Endothelial cell of umbilical vein (primary cell): ENCODE results near the gene CNTNAP2. TPM values are rescaled to one million over a fixed set of nuclear protein-coding genes. Genes with fewer than 3 reads are reported as not detected.

Experiments used
- BruUV-seq: library from RNA; stranded (reverse); fragments of 400-500 nt; replicated peaks from 2 replicates; lab custom pipeline; 2021; lab: Mats Ljungman, UMichigan
- CTCF ChIA-PET: fragments of 300-600, 350-600 bp; sonication (Branson Sonifier 250); formaldehyde crosslinking; loops from one replicate; lab custom pipeline; 2021; ENCODE audit warnings: antibody characterized with exemption, inconsistent platforms; lab: Charles Lee
- POLR2A ChIA-PET: fragments of 300-600, 350-600 bp; sonication (Branson Sonifier 250); formaldehyde crosslinking; loops from one replicate; lab custom pipeline; 2021; ENCODE audit warnings: antibody characterized with exemption, inconsistent platforms; lab: Charles Lee
- DNase-seq: peaks from one replicate; pipeline ENCODE4 v3.0.0-alpha.2; 2011; ENCODE audit warnings: low read depth, low spot score
- FAIRE-seq: peaks from 2 replicates; lab custom pipeline; 2011; peaks lifted over from hg19 to GRCh38; lab: Jason Lieb, UNC
- H2AFZ ChIP-seq: 2 replicates; pipeline ENCODE4 v1.6.0; 2012; ENCODE audit warnings: low read depth, low read length, control low read depth, inconsistent platforms
- H3K27ac ChIP-seq: 2 replicates; pipeline ENCODE4 v1.5.1; 2011; ENCODE audit warnings: low read depth, mild to moderate bottlenecking, control low read depth, low read length, moderate library complexity; ENCODE audit not compliant: insufficient read depth
- H3K27me3 ChIP-seq, 2 experiments: 2 replicates each; pipeline versions ENCODE4 v1.6.0 to v1.6.1; 2011; ENCODE audit warnings: low read length in 2 of 2, mixed read lengths in 1 of 2; ENCODE audit not compliant: control insufficient read depth in 2 of 2, insufficient read depth in 2 of 2
- H3K36me3 ChIP-seq, 2 experiments: 2 replicates in 1 of 2; 3 replicates in 1 of 2; pipeline ENCODE4 v1.5.1; 2011; ENCODE audit warnings: low read length in 2 of 2, mild to moderate bottlenecking in 1 of 2, moderate library complexity in 1 of 2; ENCODE audit not compliant: control insufficient read depth in 2 of 2, insufficient read depth in 2 of 2; ENCODE audit errors: extremely low read depth in 1 of 2
- H3K4me1 ChIP-seq: 3 replicates; pipeline ENCODE4 v1.5.1; 2011; ENCODE audit warnings: mild to moderate bottlenecking, low read length; ENCODE audit not compliant: control insufficient read depth, insufficient read depth; ENCODE audit errors: extremely low read depth
- H3K4me2 ChIP-seq: 2 replicates; pipeline ENCODE4 v1.6.1; 2011; ENCODE audit warnings: low read length, control low read depth, mixed read lengths; ENCODE audit not compliant: insufficient read depth
- H3K4me3 ChIP-seq, 3 experiments: fragments of 200-600 bp in 1 of 3; sonication (generic), shearing (Covaris generic) in 1 of 3; replicated peaks in 1 of 3; 2 replicates each; pipeline ENCODE4 v1.5.1; 2011 to 2016; ENCODE audit warnings: control low read depth in 3 of 3, low read length in 3 of 3, mild to moderate bottlenecking in 2 of 3, inconsistent platforms in 1 of 3, low read depth in 1 of 3, moderate library complexity in 1 of 3; ENCODE audit not compliant: insufficient read depth in 1 of 3
- H3K79me2 ChIP-seq: 2 replicates; pipeline ENCODE4 v1.6.0; 2012; ENCODE audit warnings: low read length, inconsistent platforms; ENCODE audit not compliant: control insufficient read depth, insufficient read depth
- H3K9ac ChIP-seq: replicated peaks from 2 replicates; pipeline ENCODE3; 2011; ENCODE audit warnings: low read length, control low read depth; ENCODE audit not compliant: insufficient read depth; ENCODE audit errors: extremely low read depth
- H3K9me1 ChIP-seq: replicated peaks from 3 replicates; pipeline ENCODE4 v1.6.0; 2011; ENCODE audit warnings: mild to moderate bottlenecking, low read length; ENCODE audit not compliant: control insufficient read depth, insufficient read depth; ENCODE audit errors: extremely low read depth
- H3K9me3 ChIP-seq: replicated peaks from 2 replicates; pipeline ENCODE4 v1.5.1; 2012; ENCODE audit warnings: low read length, inconsistent platforms; ENCODE audit not compliant: control insufficient read depth, insufficient read depth
- H4K20me1 ChIP-seq: replicated peaks from 2 replicates; pipeline ENCODE3; 2011; ENCODE audit warnings: mild to moderate bottlenecking, low read length; ENCODE audit not compliant: control insufficient read depth, insufficient read depth; ENCODE audit errors: extremely low read depth
- CTCF ChIP-seq, 2 donors: IDR thresholded peaks; 1 replicate in 1 of 2; 2 replicates in 1 of 2; pipeline ENCODE4 v1.5.1; 2011; ENCODE audit warnings: low read length in 2 of 2, mild to moderate bottlenecking in 2 of 2, moderate library complexity in 2 of 2, control low read depth in 1 of 2, inconsistent platforms in 1 of 2, low read depth in 1 of 2; ENCODE audit not compliant: insufficient read depth in 1 of 2; ENCODE audit errors: extremely low read depth in 1 of 2
- EZH2 ChIP-seq: IDR thresholded peaks from 2 replicates; pipeline ENCODE4 v1.6.1; 2012; ENCODE audit warnings: borderline replicate concordance, low read depth, mild to moderate bottlenecking, moderate library complexity, low read length, inconsistent platforms; ENCODE audit not compliant: severe bottlenecking
- FOS ChIP-seq: IDR thresholded peaks from 2 replicates; pipeline ENCODE4 v1.6.1; 2011; ENCODE audit warnings: mild to moderate bottlenecking, low read length, moderate library complexity, borderline replicate concordance; ENCODE audit not compliant: insufficient read depth
- GATA2 ChIP-seq: IDR thresholded peaks from 2 replicates; pipeline ENCODE4 v1.7.0; 2011; ENCODE audit warnings: low read depth, mild to moderate bottlenecking, moderate library complexity, mixed read lengths, low read length; ENCODE audit not compliant: insufficient read length, insufficient read depth
- JUN ChIP-seq: IDR thresholded peaks from 2 replicates; pipeline ENCODE4 v1.6.1; 2011; ENCODE audit warnings: borderline replicate concordance, low read depth; ENCODE audit not compliant: insufficient read length, insufficient read depth
- MAX ChIP-seq: IDR thresholded peaks from 2 replicates; pipeline ENCODE4 v1.6.1; 2011; ENCODE audit not compliant: insufficient read depth, insufficient read length
- MYC ChIP-seq: IDR thresholded peaks from one replicate; pipeline ENCODE4 v1.6.1; 2011; ENCODE audit warnings: mild to moderate bottlenecking, low read depth, low read length
- POLR2A ChIP-seq: IDR thresholded peaks from 2 replicates; pipeline ENCODE4 v1.6.1; 2012; ENCODE audit warnings: low read depth, mild to moderate bottlenecking, control low read depth, low read length
- POLR2AphosphoS5 ChIP-seq: IDR thresholded peaks from 2 replicates; pipeline ENCODE4 v1.6.1; 2012; ENCODE audit warnings: low read depth, mild to moderate bottlenecking, control low read depth, low read length, moderate library complexity; ENCODE audit not compliant: insufficient read depth
- dilution Hi-C: fragments of 300-500 bp; cut with MboI; formaldehyde crosslinking; loops from one replicate; pipeline ENCODE4 v1.15.0; 2019; ENCODE audit warnings: low sequenced_read_pairs; ENCODE audit not compliant: extremely low pct_ligation_motif_present
- intact Hi-C: fragments of 100-400 bp; cut with micrococcal nuclease; formaldehyde crosslinking; loops from one replicate; pipeline ENCODE4 v1.10.0; 2022
- polyA plus RNA-seq, 4 experiments: library from polyadenylated mRNA; depleted of rRNA in 3 of 4; stranded (reverse) in 3 of 4; unstranded in 1 of 4; fragments of >200 nt; gene quantifications; 2 replicates each; pipeline versions ENCODE4 v1.2.1 to v1.2.3, GENCODE V29; 2011 to 2012; ENCODE audit warnings: missing spikeins in 1 of 4
- total RNA-seq: library from RNA; stranded (reverse); gene quantifications from 2 replicates; pipeline ENCODE4 v1.2.3, GENCODE V29; 2021

CNTNAP2 gene
- total and polyA plus RNA-seq, 2 donors (not counting 3 experiments of a cell fraction or from before 2014, with no cell fraction given) = not detected

GRCh38 chr7:146433501-146433900 lies 316.9 kb downstream of the CNTNAP2 start:
- Histone ChIP-seq H3K4me3 (no peak overlapping the region), H2AFZ (no peak overlapping the region), H3K9me1 (no peaks in the 10 kb centered on the region), H3K27ac (no peak overlapping the region), H3K36me3 (no peaks in the 10 kb centered on the region), H3K9ac (no peak overlapping the region), H3K4me1 (no peaks in the 10 kb centered on the region), H3K27me3 (no peaks in the 10 kb centered on the region), H4K20me1 (no peaks in the 10 kb centered on the region), H3K79me2 (no peaks in the 10 kb centered on the region), H3K9me3 (no peaks in the 10 kb centered on the region), H3K4me2 (no peak overlapping the region)
- TF ChIP-seq JUN = no peak
- no peak for TF ChIP-seq FOS
- no peak for TF ChIP-seq MAX
- no peak for TF ChIP-seq POLR2AphosphoS5
- no peak for TF ChIP-seq MYC
- no peak for TF ChIP-seq POLR2A
- TF ChIP-seq EZH2 = no peak
- no peak for TF ChIP-seq GATA2
- TF ChIP-seq CTCF (IDR thresholded peaks at IDR 0.05; ENCODE audit: extremely low read depth in 1 of 2, insufficient read depth in 1 of 2, low read depth in 1 of 2, low read length in 2 of 2) = no peak
- ChIA-PET POLR2A (no interaction called here), CTCF (no interaction called here)
- DNase-seq (no peak), FAIRE-seq (no peak)
- intact Hi-C loops (no loop called here), dilution Hi-C loops (no loop called here)
- no TSS peak for BruUV-seq
